Measurements from ENCODE around the gene SLC19A1. TPM values are rescaled to one million over a fixed set of nuclear protein-coding genes. Genes with fewer than 3 reads are reported as not detected.

Gene SLC19A1
- total RNA-seq, 2 donors from 2014 or later, result 4.7 to 6.1 TPM

DNA sequence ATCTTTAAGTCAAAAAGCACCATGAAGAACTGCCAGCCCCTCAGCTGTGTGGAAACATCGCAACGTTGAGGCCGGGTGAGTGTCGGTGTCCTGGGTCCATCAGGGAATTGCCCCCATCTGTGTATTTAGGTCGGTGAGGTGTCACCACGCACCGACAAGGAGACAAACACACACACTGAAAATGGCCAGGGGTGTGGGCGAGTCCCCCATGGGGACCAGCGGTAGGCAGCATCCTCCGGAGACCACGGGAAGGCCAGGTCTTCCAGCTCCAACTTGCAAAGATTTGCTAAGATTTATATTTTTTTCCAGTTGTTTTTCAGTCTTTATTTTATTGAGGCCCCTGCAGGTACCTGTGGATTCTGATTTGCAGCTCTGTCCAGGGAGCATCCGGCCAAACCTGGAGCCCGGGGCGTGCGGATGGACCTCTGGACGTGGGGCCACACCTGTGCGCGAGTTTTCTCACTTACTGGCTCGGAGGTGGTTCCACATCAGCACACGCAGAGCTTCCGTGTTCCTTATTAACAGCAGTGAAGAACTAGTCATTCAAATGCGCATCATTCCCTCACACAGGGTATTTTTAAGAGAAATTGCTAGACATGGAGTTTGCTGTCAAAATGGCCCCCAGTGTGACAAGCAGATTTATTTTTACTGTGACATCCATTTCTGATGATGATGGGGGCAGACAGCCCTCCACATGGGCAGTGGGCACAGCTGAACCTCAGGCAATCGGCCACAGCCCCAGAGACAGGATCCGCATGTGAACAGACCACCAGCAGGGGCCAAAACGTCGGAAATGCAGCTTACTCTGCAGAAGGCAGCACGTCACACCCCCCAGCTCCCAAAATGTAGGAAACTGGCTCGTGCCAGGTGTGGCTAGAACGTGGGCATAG lies 17.2 kb upstream of the SLC19A1 start:
- H3K4me3 ChIP-seq, result no peak overlapping the region
- no peaks in the 10 kb centered on the region for H3K4me1 ChIP-seq (ENCODE audit: control insufficient read depth in 1 of 2, low read depth in 2 of 2)
- no peaks in the 10 kb centered on the region for H3K36me3 ChIP-seq
- TF ChIP-seq, protein P1, sequence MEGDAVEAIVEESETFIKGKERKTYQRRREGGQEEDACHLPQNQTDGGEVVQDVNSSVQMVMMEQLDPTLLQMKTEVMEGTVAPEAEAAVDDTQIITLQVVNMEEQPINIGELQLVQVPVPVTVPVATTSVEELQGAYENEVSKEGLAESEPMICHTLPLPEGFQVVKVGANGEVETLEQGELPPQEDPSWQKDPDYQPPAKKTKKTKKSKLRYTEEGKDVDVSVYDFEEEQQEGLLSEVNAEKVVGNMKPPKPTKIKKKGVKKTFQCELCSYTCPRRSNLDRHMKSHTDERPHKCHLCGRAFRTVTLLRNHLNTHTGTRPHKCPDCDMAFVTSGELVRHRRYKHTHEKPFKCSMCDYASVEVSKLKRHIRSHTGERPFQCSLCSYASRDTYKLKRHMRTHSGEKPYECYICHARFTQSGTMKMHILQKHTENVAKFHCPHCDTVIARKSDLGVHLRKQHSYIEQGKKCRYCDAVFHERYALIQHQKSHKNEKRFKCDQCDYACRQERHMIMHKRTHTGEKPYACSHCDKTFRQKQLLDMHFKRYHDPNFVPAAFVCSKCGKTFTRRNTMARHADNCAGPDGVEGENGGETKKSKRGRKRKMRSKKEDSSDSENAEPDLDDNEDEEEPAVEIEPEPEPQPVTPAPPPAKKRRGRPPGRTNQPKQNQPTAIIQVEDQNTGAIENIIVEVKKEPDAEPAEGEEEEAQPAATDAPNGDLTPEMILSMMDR (IDR thresholded peaks at IDR 0.05), result no peak
- H3K27me3 ChIP-seq (replicated peaks; ENCODE audit: insufficient read depth), result no peaks in the 10 kb centered on the region
- ATAC-seq (ENCODE audit: insufficient number of reproducible peaks, low FRiP score, low read depth) (no peak), DNase-seq (ENCODE audit: low spot score) (no peak)
- H3K9me3 ChIP-seq, result no peaks in the 10 kb centered on the region
- no peak overlapping the region for H3K27ac ChIP-seq

DNA sequence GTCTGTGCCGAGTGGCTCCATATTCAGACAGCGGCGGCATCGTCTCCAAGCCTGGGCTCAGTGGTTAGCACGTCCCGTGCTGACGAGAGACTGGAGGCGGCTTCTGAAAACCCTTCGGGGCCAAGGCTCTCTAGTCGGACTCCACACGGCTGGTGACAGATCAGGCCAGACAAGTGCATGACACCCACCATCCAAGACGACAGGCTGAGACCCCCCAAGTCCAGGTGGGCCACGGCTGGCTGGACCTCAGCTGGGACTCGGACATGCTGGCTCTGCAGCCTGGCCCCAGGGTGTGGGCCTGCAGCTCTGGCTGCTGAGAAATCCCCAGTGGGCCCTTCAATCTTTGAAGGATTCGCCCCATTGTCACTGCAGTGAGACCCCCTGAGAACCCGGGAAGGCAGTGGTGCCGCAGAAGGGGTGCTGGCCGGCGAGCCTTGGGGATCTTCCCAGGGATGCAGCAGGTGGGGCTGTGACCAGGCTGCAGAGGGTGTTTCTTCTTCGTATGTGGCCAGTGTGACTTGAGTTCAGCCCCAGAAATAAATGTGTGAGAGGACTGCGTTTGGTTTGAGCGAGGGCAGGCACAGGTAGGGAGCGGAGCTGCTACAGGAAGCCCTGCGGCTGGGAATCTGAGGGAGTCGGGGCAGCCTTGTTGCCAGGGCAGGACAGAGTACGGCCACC lies 15.9 kb upstream of the SLC19A1 start:
- no peak for DNase-seq (ENCODE audit: low spot score)
- H3K36me3 ChIP-seq, result no peaks in the 10 kb centered on the region
- no peaks in the 10 kb centered on the region for H3K9me3 ChIP-seq
- TF ChIP-seq, protein P1 (IDR thresholded peaks at IDR 0.05), result no peak
- no peaks in the 10 kb centered on the region for H3K4me1 ChIP-seq (ENCODE audit: control insufficient read depth in 1 of 2, low read depth in 2 of 2)
- H3K27me3 ChIP-seq (replicated peaks; ENCODE audit: insufficient read depth), result no peaks in the 10 kb centered on the region
- no peak overlapping the region for H3K27ac ChIP-seq
- no peak for ATAC-seq (ENCODE audit: insufficient number of reproducible peaks, low FRiP score, low read depth)
- no peak overlapping the region for H3K4me3 ChIP-seq

DNA sequence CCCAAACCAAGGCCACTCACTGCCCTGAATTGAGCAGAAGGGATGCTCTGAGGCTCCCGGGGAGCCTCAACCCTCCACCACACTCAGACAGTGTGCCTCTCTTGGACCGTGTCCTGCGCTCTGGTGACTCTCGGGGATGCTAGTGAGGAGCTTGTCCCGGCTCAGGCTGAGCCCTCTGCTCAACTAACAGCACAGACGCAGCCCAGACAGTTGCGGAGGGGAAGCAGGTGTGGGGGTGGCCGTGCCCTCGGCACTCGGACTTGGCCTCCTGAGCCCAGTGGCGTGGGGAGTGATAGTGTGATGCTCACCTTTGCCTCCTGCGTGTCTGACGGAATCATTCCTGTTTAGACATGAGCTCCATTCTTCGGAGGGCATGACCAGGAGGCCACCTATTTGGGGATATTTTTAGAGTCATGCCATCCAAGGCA lies 15.4 kb upstream of the SLC19A1 start:
- DNase-seq (ENCODE audit: low spot score), result no peak

DNA sequence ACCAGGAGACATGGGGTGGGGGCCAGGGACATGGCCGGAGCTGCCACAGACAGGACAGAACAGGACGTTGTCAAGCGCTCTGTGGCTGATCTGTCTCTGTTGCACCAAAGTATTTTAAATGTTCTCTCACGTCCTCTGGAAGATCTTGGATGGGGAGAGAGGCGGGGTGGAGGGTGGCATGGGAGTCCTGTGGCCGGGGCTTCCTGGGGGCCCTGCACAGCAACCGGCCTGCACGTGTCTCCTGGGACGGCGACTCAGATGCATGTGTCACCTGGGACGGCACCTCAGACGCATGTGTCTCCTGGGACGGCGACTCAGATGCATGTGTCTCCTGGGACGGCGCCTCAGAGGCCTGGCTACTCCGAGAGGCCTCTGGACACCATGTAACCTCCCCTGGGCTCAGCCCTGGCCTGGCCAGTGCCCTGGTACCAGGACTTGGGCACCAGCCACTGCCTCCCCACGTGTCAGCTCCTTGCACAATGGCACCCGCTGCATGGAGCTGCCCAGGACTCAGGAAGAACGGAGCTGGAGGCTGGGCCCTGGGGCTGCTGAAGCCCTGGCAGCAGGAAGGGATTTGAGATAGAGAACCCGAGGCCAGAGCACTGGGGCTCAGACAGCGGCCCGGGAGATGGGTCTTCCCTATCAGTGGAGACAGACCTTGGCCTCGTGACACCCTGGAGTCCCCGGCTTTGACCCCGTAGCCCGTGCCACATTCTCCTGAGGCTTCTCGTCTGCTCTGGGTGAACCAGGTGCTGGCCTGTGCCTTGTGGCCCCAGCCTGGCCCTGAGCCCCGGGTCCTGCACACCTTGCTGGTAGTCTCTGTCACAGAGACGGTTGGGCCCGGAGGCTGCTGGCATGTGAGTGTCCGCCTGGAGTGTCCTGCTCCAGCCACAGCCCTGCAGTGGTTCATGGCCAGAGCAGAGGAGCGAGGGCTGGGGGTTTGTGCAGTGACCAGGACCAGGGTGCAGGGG lies 14.7 kb upstream of the SLC19A1 start:
- Histone ChIP-seq H3K4me1 (ENCODE audit: control insufficient read depth in 1 of 2, low read depth in 2 of 2) (no peaks in the 10 kb centered on the region), H3K4me3 (no peak overlapping the region), H3K9me3 (no peaks in the 10 kb centered on the region), H3K27ac (no peak overlapping the region), H3K27me3 (replicated peaks; ENCODE audit: insufficient read depth) (no peaks in the 10 kb centered on the region), H3K36me3 (no peaks in the 10 kb centered on the region)
- DNase-seq (ENCODE audit: low spot score) (no peak), ATAC-seq (ENCODE audit: insufficient number of reproducible peaks, low FRiP score, low read depth) (no peak)
- TF ChIP-seq, protein P1 (IDR thresholded peaks at IDR 0.05), result no peak

More for the DNA sequence above, 15.4 kb upstream of the SLC19A1 start:
- Histone ChIP-seq H3K27me3 (replicated peaks; ENCODE audit: insufficient read depth) (no peaks in the 10 kb centered on the region), H3K27ac (no peak overlapping the region), H3K36me3 (no peaks in the 10 kb centered on the region), H3K4me1 (ENCODE audit: control insufficient read depth in 1 of 2, low read depth in 2 of 2) (no peaks in the 10 kb centered on the region), H3K4me3 (no peak overlapping the region), H3K9me3 (no peaks in the 10 kb centered on the region)
- TF ChIP-seq, protein P1 (IDR thresholded peaks at IDR 0.05), result no peak
- no peak for ATAC-seq (ENCODE audit: insufficient number of reproducible peaks, low FRiP score, low read depth)
